K562 (cell line): Measurements from ENCODE around the gene NOP58. TPM values are rescaled to one million over a fixed set of nuclear protein-coding genes. Genes with fewer than 3 reads are reported as not detected.
A peak's percentile ranks its signal among the peaks of the same experiment; 100 is the strongest.

Source experiments
- ARNT ChIP-seq, 2 experiments: fragments of 450-650 bp; IDR thresholded peaks; 2 replicates each; pipeline ENCODE4 v1.6.1; 2016; ENCODE audit warnings: mild to moderate bottlenecking in 1 of 2
- CCNT2 ChIP-seq: IDR thresholded peaks from 2 replicates; pipeline ENCODE4 v1.6.1; 2011; ENCODE audit warnings: borderline replicate concordance, low read depth, mild to moderate bottlenecking, moderate library complexity, mixed read lengths, low read length; ENCODE audit not compliant: insufficient read length; ENCODE audit errors: extremely low read depth
- HNRNPUL1 ChIP-seq: fragments of 200-400 bp; formaldehyde crosslinking; IDR thresholded peaks from 2 replicates; pipeline ENCODE4 v1.6.1; 2017; ENCODE audit warnings: low read length
- L3MBTL2 ChIP-seq: fragments of 450-650 bp; IDR thresholded peaks from 2 replicates; pipeline ENCODE4 v1.6.1; 2016; ENCODE audit warnings: mild to moderate bottlenecking, moderate library complexity
- MAFF ChIP-seq: IDR thresholded peaks from 2 replicates; pipeline ENCODE4 v1.6.1; 2012; ENCODE audit warnings: low read length, improper control_type of control experiment
- MYBL2 ChIP-seq, 2 experiments: fragments of 450-650 bp in 1 of 2; sonication (generic) in 1 of 2; formaldehyde crosslinking in 1 of 2; IDR thresholded peaks; 2 replicates each; pipeline versions ENCODE4 v1.6.1 to v1.8.1; 2017 to 2022; ENCODE audit warnings: borderline replicate concordance in 1 of 2, inconsistent platforms in 1 of 2, low read depth in 1 of 2, mild to moderate bottlenecking in 1 of 2, missing genetic modification reagents in 1 of 2, moderate library complexity in 1 of 2
- PHF20 ChIP-seq: fragments of 450-650 bp; IDR thresholded peaks from 2 replicates; pipeline ENCODE4 v1.6.1; 2018; ENCODE audit not compliant: partially characterized antibody
- TBL1XR1 ChIP-seq, 2 experiments: IDR thresholded peaks; 2 replicates each; pipeline ENCODE4 v1.6.1; 2012; ENCODE audit warnings: improper control_type of control experiment in 2 of 2, low read length in 2 of 2, mild to moderate bottlenecking in 1 of 2
- ZNF121 ChIP-seq: sonication (generic); formaldehyde crosslinking; conservative IDR thresholded peaks from 2 replicates; pipeline ENCODE4 v1.8.0; 2022; ENCODE audit warnings: missing genetic modification reagents
- ZNF134 ChIP-seq: fragments of 250-450 bp; sonication (Bioruptor Pico); conservative IDR thresholded peaks from 2 replicates; pipeline ENCODE4 v1.4.0; 2020
- ZNF143 ChIP-seq: sonication (generic); formaldehyde crosslinking; IDR thresholded peaks from 2 replicates; pipeline ENCODE4 v1.9.0; 2022; ENCODE audit warnings: mild to moderate bottlenecking, missing genetic modification reagents
- ZNF316 ChIP-seq: fragments of 450-650 bp; IDR thresholded peaks from 2 replicates; pipeline ENCODE4 v1.6.1; 2016
- ZNF717 ChIP-seq: fragments of 250-450 bp; sonication (Bioruptor Pico); IDR thresholded peaks from 2 replicates; pipeline ENCODE4 v1.5.0; 2021
- ZNF764 ChIP-seq: fragments of 250-450 bp; sonication (Bioruptor Pico); IDR thresholded peaks from 2 replicates; pipeline ENCODE4 v1.4.0; 2020; ENCODE audit warnings: low read depth, mild to moderate bottlenecking, moderate library complexity
- polyA plus RNA-seq, 8 experiments: library from polyadenylated mRNA; depleted of rRNA in 4 of 8; stranded (reverse) in 5 of 8; unstranded in 3 of 8; fragments of >200 nt; fragmentation: Nextera tagmentation in 2 of 8; fragmentation: Illumina TruSeq in 1 of 8; extraction: Ambion mirVana in 2 of 8; extraction: Trizol in 1 of 8; gene quantifications; 2 replicates each; pipeline versions ENCODE4 v1.2.1 to v1.2.3, GENCODE V29; 2011 to 2014; ENCODE audit warnings: inconsistent platforms in 1 of 8, missing spikeins in 1 of 8
- total RNA-seq, 7 experiments: library from RNA; depleted of rRNA in 6 of 7; stranded (reverse); fragments of >200 nt in 6 of 7; fragmentation: Illumina TruSeq in 2 of 7; extraction: Trizol in 2 of 7; gene quantifications; 2 replicates each; pipeline versions ENCODE4 v1.2.1 to v1.2.3, GENCODE V29; 2011 to 2021; ENCODE audit warnings: low replicate concordance in 1 of 7
- TF ChIP-seq, protein P1 (sequence below): sonication (generic); formaldehyde crosslinking; IDR thresholded peaks from 2 replicates; pipeline ENCODE4 v1.8.1; 2023; ENCODE audit warnings: mild to moderate bottlenecking, missing genetic modification reagents
- TF ChIP-seq, protein P2 (sequence below): sonication (generic); formaldehyde crosslinking; IDR thresholded peaks from 2 replicates; pipeline ENCODE4 v1.8.0; 2022; ENCODE audit warnings: mild to moderate bottlenecking, missing genetic modification reagents
- TF ChIP-seq, protein P3 (sequence below): fragments of 250-450 bp; sonication (Bioruptor Pico); IDR thresholded peaks from 2 replicates; pipeline ENCODE4 v1.5.0; 2021
- TF ChIP-seq, protein P4 (sequence below): fragments of 450-650 bp; IDR thresholded peaks from 2 replicates; pipeline ENCODE4 v1.6.1; 2014; ENCODE audit warnings: low read depth, mild to moderate bottlenecking, moderate library complexity, borderline replicate concordance

The NOP58 gene
- total and polyA plus RNA-seq, 9 of the 15 experiments (the other 6 are each of a cell fraction or from before 2014, with no cell fraction given) = 132 to 332 (median 208) TPM

DNA sequence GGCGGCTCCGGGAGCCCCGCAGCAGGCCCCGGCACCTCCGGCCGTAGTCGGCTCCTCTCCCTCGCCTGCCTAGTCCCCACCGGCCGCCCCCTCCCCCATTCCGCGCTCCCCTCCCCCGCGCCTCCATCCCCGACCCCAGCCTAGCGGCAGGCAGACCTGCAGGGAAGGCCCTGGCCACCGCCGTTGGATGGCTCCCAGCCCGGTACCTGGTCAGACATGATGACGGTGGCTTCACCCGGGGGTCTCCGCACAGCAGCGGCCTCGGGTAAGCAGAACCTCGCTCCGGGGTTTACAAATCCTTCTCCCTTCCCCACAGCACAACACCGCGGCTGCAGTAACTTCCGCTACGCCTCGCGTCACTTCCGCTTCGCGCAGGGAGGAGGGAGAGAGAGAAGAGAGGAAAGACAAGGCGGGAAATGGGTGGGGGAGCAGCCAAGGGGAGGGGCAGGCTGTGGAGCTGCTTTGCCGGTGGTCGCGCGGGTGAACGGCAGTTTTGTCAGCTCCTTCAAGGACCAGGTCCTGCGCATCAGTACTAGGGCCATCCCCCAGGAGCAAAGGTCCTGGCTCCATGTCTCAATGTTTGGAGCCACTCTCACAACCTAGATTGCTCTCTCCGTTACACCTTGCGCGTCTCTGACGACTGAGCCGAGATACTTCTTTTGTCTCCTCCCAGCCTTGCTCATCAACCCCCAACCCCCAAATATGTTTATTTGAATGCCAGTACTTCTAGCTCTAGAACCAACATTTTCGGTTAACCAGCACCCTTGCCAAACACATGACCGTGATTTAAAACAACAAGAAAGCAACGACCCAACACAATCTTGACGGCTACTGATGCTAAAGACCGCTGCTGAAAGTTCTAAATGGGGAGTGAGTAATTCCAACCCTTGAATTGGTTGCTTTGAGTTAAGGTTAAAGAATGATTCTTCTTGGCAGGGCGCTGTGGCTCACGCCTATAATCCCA lies 27.0 kb upstream of the NOP58 start, which contains the start of gene SUMO1 (continued):
- TF ChIP-seq, protein P1, sequence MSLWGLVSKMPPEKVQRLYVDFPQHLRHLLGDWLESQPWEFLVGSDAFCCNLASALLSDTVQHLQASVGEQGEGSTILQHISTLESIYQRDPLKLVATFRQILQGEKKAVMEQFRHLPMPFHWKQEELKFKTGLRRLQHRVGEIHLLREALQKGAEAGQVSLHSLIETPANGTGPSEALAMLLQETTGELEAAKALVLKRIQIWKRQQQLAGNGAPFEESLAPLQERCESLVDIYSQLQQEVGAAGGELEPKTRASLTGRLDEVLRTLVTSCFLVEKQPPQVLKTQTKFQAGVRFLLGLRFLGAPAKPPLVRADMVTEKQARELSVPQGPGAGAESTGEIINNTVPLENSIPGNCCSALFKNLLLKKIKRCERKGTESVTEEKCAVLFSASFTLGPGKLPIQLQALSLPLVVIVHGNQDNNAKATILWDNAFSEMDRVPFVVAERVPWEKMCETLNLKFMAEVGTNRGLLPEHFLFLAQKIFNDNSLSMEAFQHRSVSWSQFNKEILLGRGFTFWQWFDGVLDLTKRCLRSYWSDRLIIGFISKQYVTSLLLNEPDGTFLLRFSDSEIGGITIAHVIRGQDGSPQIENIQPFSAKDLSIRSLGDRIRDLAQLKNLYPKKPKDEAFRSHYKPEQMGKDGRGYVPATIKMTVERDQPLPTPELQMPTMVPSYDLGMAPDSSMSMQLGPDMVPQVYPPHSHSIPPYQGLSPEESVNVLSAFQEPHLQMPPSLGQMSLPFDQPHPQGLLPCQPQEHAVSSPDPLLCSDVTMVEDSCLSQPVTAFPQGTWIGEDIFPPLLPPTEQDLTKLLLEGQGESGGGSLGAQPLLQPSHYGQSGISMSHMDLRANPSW = no peak
- TF ChIP-seq MAFF (no peak), ZNF316 (no peak), TBL1XR1 (IDR thresholded peaks at IDR 0.05; ENCODE audit: low read length in 2 of 2) (no peak), ARNT (IDR thresholded peaks at IDR 0.05) (no peak), ZNF134 (no peak), MYBL2 (IDR thresholded peaks at IDR 0.05; ENCODE audit: low read depth) (no peak), MYBL2 (CRISPR knock-in tag; IDR thresholded peaks at IDR 0.05; ENCODE audit: borderline replicate concordance) (no peak), ZNF717 (CRISPR knock-in tag) (no peak), ZNF764 (CRISPR knock-in tag) (no peak), L3MBTL2 (peak; percentile 45; the same call in 1 of the 2 replicates), ZNF143 (no peak), HNRNPUL1 (no peak), CCNT2 (no peak), PHF20 (peak; percentile 36), ZNF121 (CRISPR knock-in tag) (no peak)
- TF ChIP-seq, protein P2, sequence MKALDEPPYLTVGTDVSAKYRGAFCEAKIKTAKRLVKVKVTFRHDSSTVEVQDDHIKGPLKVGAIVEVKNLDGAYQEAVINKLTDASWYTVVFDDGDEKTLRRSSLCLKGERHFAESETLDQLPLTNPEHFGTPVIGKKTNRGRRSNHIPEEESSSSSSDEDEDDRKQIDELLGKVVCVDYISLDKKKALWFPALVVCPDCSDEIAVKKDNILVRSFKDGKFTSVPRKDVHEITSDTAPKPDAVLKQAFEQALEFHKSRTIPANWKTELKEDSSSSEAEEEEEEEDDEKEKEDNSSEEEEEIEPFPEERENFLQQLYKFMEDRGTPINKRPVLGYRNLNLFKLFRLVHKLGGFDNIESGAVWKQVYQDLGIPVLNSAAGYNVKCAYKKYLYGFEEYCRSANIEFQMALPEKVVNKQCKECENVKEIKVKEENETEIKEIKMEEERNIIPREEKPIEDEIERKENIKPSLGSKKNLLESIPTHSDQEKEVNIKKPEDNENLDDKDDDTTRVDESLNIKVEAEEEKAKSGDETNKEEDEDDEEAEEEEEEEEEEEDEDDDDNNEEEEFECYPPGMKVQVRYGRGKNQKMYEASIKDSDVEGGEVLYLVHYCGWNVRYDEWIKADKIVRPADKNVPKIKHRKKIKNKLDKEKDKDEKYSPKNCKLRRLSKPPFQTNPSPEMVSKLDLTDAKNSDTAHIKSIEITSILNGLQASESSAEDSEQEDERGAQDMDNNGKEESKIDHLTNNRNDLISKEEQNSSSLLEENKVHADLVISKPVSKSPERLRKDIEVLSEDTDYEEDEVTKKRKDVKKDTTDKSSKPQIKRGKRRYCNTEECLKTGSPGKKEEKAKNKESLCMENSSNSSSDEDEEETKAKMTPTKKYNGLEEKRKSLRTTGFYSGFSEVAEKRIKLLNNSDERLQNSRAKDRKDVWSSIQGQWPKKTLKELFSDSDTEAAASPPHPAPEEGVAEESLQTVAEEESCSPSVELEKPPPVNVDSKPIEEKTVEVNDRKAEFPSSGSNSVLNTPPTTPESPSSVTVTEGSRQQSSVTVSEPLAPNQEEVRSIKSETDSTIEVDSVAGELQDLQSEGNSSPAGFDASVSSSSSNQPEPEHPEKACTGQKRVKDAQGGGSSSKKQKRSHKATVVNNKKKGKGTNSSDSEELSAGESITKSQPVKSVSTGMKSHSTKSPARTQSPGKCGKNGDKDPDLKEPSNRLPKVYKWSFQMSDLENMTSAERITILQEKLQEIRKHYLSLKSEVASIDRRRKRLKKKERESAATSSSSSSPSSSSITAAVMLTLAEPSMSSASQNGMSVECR = 0 out of 2 replicates have a peak, but pooled peaks have one; percentile 3
- TF ChIP-seq, protein P3, sequence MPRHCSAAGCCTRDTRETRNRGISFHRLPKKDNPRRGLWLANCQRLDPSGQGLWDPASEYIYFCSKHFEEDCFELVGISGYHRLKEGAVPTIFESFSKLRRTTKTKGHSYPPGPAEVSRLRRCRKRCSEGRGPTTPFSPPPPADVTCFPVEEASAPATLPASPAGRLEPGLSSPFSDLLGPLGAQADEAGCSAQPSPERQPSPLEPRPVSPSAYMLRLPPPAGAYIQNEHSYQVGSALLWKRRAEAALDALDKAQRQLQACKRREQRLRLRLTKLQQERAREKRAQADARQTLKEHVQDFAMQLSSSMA = no peak
- TF ChIP-seq, protein P4, sequence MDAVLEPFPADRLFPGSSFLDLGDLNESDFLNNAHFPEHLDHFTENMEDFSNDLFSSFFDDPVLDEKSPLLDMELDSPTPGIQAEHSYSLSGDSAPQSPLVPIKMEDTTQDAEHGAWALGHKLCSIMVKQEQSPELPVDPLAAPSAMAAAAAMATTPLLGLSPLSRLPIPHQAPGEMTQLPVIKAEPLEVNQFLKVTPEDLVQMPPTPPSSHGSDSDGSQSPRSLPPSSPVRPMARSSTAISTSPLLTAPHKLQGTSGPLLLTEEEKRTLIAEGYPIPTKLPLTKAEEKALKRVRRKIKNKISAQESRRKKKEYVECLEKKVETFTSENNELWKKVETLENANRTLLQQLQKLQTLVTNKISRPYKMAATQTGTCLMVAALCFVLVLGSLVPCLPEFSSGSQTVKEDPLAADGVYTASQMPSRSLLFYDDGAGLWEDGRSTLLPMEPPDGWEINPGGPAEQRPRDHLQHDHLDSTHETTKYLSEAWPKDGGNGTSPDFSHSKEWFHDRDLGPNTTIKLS = no peak
